Glutamatergic neuron (in vitro differentiated cells): ENCODE measurements around the gene ZIC3. TPM values are rescaled to one million over a fixed set of nuclear protein-coding genes. Genes with fewer than 3 reads are reported as not detected.
A peak's percentile ranks its signal among the peaks of the same experiment; 100 is the strongest.
"Not testable (repeated sequence)": the region's sequence is repeated elsewhere in the genome, so short reads cannot be mapped to it uniquely, and the experiment has no call there.

Experiments used
- DNase-seq: peaks from one replicate; pipeline ENCODE4 v3.0.0; 2022
- H3K27ac Mint-ChIP-seq: one replicate; pipeline ENCODE4 v1.8.0; 2020; ENCODE audit warnings: mild to moderate bottlenecking, mixed read lengths, inconsistent platforms; ENCODE audit not compliant: unreplicated experiment
- H3K27me3 Mint-ChIP-seq: one replicate; pipeline ENCODE4 v1.8.0; 2020; ENCODE audit warnings: mild to moderate bottlenecking, moderate library complexity, mixed read lengths, inconsistent platforms; ENCODE audit not compliant: unreplicated experiment
- H3K36me3 Mint-ChIP-seq: one replicate; pipeline ENCODE4 v1.8.0; 2020; ENCODE audit warnings: mild to moderate bottlenecking, mixed read lengths, inconsistent platforms; ENCODE audit not compliant: unreplicated experiment
- H3K4me1 Mint-ChIP-seq: one replicate; pipeline ENCODE4 v1.8.0; 2020; ENCODE audit warnings: mild to moderate bottlenecking, low read depth, mixed read lengths, inconsistent platforms; ENCODE audit not compliant: unreplicated experiment
- H3K4me3 Mint-ChIP-seq: one replicate; pipeline ENCODE4 v1.8.0; 2020; ENCODE audit warnings: mild to moderate bottlenecking, mixed read lengths, inconsistent platforms; ENCODE audit not compliant: unreplicated experiment
- H3K9me3 Mint-ChIP-seq: one replicate; pipeline ENCODE4 v1.8.0; 2020; ENCODE audit warnings: mild to moderate bottlenecking, moderate library complexity, mixed read lengths, inconsistent platforms; ENCODE audit not compliant: unreplicated experiment
- total RNA-seq: library from RNA; stranded (reverse); fragmentation: NEBNext Ultra II Directional; extraction: Animal tissue kit (Norgen Biotek cat#: 25700); gene quantifications from one replicate; pipeline ENCODE4 v1.2.1, GENCODE V29; 2021; ENCODE audit not compliant: unreplicated experiment
- TF ChIP-seq, protein P1 (sequence below): fragments of 200-600 bp; sonication (generic); IDR thresholded peaks from one replicate; pipeline ENCODE4 v1.5.0; 2021; ENCODE audit not compliant: partially characterized antibody, unreplicated experiment

Gene ZIC3
- total RNA-seq, 1 donor from 2014 or later: 0.69 TPM

DNA sequence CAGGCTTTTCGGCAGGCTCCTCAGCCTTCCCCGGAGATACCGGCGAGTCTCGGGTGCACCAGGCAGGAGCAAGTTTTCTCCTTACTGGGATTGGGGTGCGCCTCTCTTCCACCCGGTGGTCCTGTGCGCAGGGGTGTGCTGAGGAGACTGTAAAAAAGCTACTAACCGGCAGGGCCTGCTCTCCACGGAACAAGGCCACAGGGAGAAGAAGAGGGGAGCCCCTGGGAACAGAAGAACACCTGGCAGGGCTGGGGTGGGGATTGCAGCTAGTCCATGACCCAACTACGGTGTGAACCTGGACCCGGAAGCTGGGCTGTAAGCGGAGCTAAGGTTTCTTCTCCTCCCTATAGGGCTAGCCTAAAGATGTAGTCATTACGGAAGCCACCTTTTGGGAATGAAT, 17.7 kb upstream of the ZIC3 start:
- H3K4me3 Mint-ChIP-seq: peak overlapping the region; percentile 55
- no peaks in the 10 kb centered on the region for H3K36me3 Mint-ChIP-seq
- no peak overlapping the region for H3K27ac Mint-ChIP-seq
- H3K4me1 Mint-ChIP-seq: peaks cover 2% of the 10 kb centered on the region
- H3K9me3 Mint-ChIP-seq: no peaks in the 10 kb centered on the region
- DNase-seq: no peak
- TF ChIP-seq, protein P1, sequence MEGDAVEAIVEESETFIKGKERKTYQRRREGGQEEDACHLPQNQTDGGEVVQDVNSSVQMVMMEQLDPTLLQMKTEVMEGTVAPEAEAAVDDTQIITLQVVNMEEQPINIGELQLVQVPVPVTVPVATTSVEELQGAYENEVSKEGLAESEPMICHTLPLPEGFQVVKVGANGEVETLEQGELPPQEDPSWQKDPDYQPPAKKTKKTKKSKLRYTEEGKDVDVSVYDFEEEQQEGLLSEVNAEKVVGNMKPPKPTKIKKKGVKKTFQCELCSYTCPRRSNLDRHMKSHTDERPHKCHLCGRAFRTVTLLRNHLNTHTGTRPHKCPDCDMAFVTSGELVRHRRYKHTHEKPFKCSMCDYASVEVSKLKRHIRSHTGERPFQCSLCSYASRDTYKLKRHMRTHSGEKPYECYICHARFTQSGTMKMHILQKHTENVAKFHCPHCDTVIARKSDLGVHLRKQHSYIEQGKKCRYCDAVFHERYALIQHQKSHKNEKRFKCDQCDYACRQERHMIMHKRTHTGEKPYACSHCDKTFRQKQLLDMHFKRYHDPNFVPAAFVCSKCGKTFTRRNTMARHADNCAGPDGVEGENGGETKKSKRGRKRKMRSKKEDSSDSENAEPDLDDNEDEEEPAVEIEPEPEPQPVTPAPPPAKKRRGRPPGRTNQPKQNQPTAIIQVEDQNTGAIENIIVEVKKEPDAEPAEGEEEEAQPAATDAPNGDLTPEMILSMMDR: no peak
- peaks cover 15% of the 10 kb centered on the region for H3K27me3 Mint-ChIP-seq

DNA sequence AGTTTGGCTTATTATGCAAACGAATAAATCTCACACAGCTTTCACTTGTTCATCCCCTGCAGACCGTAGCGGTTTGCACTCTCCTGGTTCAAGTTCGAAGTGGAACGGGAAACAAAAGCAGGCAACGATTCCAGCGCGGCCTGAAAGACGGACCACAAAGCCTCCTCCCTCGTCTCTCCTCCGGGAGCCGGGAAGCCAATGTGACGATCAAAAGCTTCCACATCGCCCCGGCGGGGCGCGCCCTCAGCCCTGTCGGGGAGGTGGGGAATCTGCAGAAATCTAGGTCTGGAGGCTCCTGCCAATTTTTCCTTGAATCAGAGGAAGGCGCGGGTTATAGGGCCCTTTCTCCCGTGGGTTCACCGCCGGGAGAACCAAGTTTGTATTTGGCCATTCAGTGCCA, 16.9 kb upstream of the ZIC3 start:
- Mint-ChIP-seq H3K9me3 (no peaks in the 10 kb centered on the region), H3K27me3 (peaks cover 15% of the 10 kb centered on the region), H3K27ac (no peak overlapping the region), H3K4me1 (peaks cover 2% of the 10 kb centered on the region), H3K4me3 (no peak overlapping the region), H3K36me3 (no peaks in the 10 kb centered on the region)
- DNase-seq: no peak
- TF ChIP-seq, protein P1: no peak

DNA sequence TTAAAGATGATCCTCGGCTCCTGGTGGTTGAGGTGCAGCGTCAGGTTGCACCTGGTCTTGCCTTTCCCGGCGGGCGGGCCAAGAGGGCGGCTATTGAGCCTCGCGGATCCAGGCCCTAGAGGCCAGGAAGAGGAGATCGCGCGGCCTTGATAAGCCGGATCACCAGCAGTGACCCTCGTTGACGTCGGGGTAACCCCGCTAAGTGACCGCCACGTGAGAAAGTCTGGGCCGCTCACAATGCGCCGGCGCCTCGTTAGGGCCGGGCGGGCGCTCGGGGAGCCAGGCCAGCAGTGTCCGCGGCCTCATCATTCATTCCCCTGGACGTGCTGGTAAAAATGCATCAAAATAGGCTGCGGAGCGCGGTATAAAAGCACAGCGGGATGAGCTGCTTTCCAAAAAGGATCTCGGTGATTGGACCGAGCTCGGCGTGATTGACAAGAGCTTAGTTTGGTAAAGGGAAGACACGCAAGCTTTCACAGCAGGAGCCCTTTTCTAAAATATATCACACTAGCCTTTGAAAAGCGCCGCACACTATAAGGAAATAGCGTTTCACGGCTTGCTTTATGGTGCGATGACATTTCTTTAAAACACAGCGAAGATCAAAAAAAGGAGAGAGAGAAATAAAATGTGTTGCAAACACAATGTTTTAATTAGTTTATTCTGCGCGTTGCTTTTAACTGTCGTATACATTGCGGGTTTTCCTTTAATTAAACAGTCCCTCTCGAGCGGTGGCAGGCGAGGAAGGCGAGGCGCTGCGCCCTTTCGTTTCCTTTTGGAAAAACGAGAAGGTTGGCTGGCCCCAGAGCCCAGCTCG, 15.9 kb upstream of the ZIC3 start:
- Mint-ChIP-seq H3K4me1 (peaks cover 2% of the 10 kb centered on the region), H3K4me3 (peak overlapping the region; percentile 83), H3K27me3 (peaks cover 15% of the 10 kb centered on the region), H3K27ac (no peak overlapping the region), H3K9me3 (no peaks in the 10 kb centered on the region), H3K36me3 (no peaks in the 10 kb centered on the region)
- TF ChIP-seq, protein P1: no peak
- no peak for DNase-seq

DNA sequence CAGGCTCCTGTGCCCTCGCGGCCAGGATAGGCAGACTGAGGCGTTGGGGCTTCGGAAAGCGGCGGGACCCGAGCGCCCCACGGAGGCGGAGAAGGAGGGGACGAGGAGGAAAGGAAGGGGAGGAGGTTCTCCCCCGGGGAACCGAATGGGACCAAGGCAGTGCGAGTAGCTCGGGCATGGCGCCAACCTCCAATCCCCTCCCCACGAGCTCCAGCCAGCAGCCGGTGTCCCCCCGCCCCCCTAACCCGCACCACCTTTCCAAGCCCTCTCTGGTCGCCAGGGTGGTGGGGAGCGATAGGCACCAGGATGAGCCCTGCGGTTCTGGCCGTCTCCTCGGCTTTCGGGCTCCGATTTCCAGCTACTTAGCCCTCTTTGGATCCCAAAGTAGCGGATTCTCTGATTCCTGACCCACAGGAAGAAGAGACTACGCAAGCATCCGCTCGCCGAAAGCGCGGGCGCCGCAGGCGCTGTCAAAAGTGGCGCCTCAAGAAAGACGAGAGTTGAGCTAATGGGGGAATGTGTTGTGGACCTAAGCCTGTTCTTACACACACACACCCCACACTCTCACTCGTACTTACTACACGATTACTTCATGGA, 15.2 kb upstream of the ZIC3 start:
- H3K4me3 Mint-ChIP-seq: peak overlapping the region; percentile 83
- H3K36me3 Mint-ChIP-seq: no peaks in the 10 kb centered on the region

DNA sequence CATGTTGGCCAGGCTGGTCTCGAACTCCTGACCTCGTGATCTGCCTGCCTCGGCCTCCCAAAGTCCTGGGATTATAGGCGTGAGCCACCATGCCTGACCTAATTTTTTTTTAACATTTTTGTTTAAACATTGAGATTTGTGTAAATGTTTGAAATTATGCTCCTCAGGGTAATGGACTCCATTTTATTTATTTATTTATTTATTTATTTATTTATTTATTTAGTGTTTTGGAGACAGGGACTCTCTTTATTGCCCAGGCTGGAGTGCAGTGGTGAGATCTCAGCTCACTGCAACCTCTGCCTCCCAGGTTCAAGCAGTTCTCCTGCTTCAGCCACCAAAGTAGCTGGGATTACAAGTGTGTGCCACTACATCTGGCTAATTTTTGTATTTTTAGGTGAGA, 13.8 kb upstream of the ZIC3 start:
- not testable (repeated sequence) for DNase-seq, H3K4me1 Mint-ChIP-seq, H3K27ac Mint-ChIP-seq, H3K4me3 Mint-ChIP-seq, H3K36me3 Mint-ChIP-seq, H3K27me3 Mint-ChIP-seq, H3K9me3 Mint-ChIP-seq

More for the DNA sequence above, 15.2 kb upstream of the ZIC3 start:
- no peaks in the 10 kb centered on the region for H3K9me3 Mint-ChIP-seq
- no peak overlapping the region for H3K27ac Mint-ChIP-seq
- H3K27me3 Mint-ChIP-seq: peaks cover 13% of the 10 kb centered on the region
- no peak for DNase-seq
- H3K4me1 Mint-ChIP-seq: peaks cover 2% of the 10 kb centered on the region
- TF ChIP-seq, protein P1: no peak
